GM18520 (cell line): Measurements from ENCODE around the gene DNAJA2.

Source experiments
- ATAC-seq: cut with Tn5 transposase; IDR thresholded peaks from one replicate; pipeline ENCODE4 v1.9.1; 2021; ENCODE audit not compliant: unreplicated experiment

The DNAJA2 gene

GRCh38 chr16:46906360-46907060 is 67.0 kb downstream of the DNAJA2 start:
- ATAC-seq, result no peak
